A549 (cell line): ENCODE measurements around the gene COG5.

ENCODE experiments used
- BHLHE40 ChIP-seq: IDR thresholded peaks from 2 replicates; pipeline ENCODE4 v1.6.1; 2012; ENCODE audit warnings: low read depth, low read length, inconsistent platforms
- CHD2 ChIP-seq: fragments of 150-350 bp; IDR thresholded peaks from 2 replicates; pipeline ENCODE4 v1.6.1; 2014; ENCODE audit warnings: low read length; ENCODE audit not compliant: partially characterized antibody
- HEYL ChIP-seq: fragments of 250-450 bp; sonication (Bioruptor Pico); IDR thresholded peaks from 2 replicates; pipeline ENCODE4 v1.8.0; 2021; ENCODE audit warnings: mild to moderate bottlenecking, moderate library complexity
- JUNB ChIP-seq: fragments of >200 bp; sonication (Bioruptor Twin); formaldehyde crosslinking; IDR thresholded peaks from 2 replicates; pipeline ENCODE4 v1.6.1; 2016
- MAZ ChIP-seq: fragments of 150-350 bp; IDR thresholded peaks from 2 replicates; pipeline ENCODE4 v1.6.1; 2014; ENCODE audit warnings: antibody characterized with exemption, low read depth, low read length, borderline replicate concordance
- NR3C1 ChIP-seq: fragments of >200 bp; sonication (Bioruptor Twin); formaldehyde crosslinking; IDR thresholded peaks from 3 replicates; pipeline ENCODE4 v1.6.1; 2017
- POLR2A ChIP-seq: IDR thresholded peaks from 2 replicates; pipeline ENCODE4 v1.6.1; 2012; ENCODE audit warnings: mild to moderate bottlenecking, low read length
- POLR2AphosphoS2 ChIP-seq: conservative IDR thresholded peaks from 2 replicates; pipeline ENCODE4 v1.6.1; 2012; ENCODE audit warnings: low read length, improper control_type of control experiment, inconsistent platforms
- ZNF302 ChIP-seq: fragments of 250-450 bp; sonication (Bioruptor Pico); IDR thresholded peaks from 2 replicates; pipeline ENCODE4 v1.9.0; 2021; ENCODE audit warnings: inconsistent platforms, mild to moderate bottlenecking, moderate library complexity
- ZSCAN20 ChIP-seq: fragments of 250-450 bp; sonication (Bioruptor Pico); IDR thresholded peaks from 2 replicates; pipeline ENCODE4 v1.8.0; 2022; ENCODE audit warnings: mild to moderate bottlenecking, moderate library complexity
- TF ChIP-seq, protein P1 (sequence below): fragments of 200-600 bp; sonication (generic); IDR thresholded peaks from 2 replicates; pipeline ENCODE4 v1.6.1; 2016; ENCODE audit warnings: antibody characterized with exemption, mild to moderate bottlenecking, moderate library complexity
- TF ChIP-seq, protein P2 (sequence below): fragments of >200 bp; sonication (Bioruptor Twin); formaldehyde crosslinking; IDR thresholded peaks from 3 replicates; pipeline ENCODE4 v1.5.1; 2016
- TF ChIP-seq, protein P3 (sequence below): fragments of 250-450 bp; sonication (Bioruptor Pico); IDR thresholded peaks from 2 replicates; pipeline ENCODE4 v1.5.0; 2020; ENCODE audit warnings: low read depth, mild to moderate bottlenecking, moderate library complexity

DNA sequence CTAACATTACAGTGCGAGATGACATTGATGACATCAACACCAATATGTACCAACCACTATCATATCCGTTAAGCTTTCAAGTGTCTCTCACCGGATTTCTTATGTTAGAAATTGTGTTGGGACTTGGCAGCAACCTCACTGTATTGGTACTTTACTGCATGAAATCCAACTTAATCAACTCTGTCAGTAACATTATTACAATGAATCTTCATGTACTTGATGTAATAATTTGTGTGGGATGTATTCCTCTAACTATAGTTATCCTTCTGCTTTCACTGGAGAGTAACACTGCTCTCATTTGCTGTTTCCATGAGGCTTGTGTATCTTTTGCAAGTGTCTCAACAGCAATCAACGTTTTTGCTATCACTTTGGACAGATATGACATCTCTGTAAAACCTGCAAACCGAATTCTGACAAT is 89.6 kb downstream of the COG5 start:
- TF ChIP-seq, protein P1, sequence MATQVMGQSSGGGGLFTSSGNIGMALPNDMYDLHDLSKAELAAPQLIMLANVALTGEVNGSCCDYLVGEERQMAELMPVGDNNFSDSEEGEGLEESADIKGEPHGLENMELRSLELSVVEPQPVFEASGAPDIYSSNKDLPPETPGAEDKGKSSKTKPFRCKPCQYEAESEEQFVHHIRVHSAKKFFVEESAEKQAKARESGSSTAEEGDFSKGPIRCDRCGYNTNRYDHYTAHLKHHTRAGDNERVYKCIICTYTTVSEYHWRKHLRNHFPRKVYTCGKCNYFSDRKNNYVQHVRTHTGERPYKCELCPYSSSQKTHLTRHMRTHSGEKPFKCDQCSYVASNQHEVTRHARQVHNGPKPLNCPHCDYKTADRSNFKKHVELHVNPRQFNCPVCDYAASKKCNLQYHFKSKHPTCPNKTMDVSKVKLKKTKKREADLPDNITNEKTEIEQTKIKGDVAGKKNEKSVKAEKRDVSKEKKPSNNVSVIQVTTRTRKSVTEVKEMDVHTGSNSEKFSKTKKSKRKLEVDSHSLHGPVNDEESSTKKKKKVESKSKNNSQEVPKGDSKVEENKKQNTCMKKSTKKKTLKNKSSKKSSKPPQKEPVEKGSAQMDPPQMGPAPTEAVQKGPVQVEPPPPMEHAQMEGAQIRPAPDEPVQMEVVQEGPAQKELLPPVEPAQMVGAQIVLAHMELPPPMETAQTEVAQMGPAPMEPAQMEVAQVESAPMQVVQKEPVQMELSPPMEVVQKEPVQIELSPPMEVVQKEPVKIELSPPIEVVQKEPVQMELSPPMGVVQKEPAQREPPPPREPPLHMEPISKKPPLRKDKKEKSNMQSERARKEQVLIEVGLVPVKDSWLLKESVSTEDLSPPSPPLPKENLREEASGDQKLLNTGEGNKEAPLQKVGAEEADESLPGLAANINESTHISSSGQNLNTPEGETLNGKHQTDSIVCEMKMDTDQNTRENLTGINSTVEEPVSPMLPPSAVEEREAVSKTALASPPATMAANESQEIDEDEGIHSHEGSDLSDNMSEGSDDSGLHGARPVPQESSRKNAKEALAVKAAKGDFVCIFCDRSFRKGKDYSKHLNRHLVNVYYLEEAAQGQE: no peak
- TF ChIP-seq NR3C1: no peak
- no peak for TF ChIP-seq MAZ
- TF ChIP-seq, protein P2, sequence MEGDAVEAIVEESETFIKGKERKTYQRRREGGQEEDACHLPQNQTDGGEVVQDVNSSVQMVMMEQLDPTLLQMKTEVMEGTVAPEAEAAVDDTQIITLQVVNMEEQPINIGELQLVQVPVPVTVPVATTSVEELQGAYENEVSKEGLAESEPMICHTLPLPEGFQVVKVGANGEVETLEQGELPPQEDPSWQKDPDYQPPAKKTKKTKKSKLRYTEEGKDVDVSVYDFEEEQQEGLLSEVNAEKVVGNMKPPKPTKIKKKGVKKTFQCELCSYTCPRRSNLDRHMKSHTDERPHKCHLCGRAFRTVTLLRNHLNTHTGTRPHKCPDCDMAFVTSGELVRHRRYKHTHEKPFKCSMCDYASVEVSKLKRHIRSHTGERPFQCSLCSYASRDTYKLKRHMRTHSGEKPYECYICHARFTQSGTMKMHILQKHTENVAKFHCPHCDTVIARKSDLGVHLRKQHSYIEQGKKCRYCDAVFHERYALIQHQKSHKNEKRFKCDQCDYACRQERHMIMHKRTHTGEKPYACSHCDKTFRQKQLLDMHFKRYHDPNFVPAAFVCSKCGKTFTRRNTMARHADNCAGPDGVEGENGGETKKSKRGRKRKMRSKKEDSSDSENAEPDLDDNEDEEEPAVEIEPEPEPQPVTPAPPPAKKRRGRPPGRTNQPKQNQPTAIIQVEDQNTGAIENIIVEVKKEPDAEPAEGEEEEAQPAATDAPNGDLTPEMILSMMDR: no peak
- TF ChIP-seq CHD2: no peak
- TF ChIP-seq BHLHE40: no peak
- TF ChIP-seq POLR2AphosphoS2: no peak
- no peak for TF ChIP-seq POLR2A
- TF ChIP-seq HEYL: no peak
- TF ChIP-seq ZNF302 (CRISPR knock-in tag): no peak
- TF ChIP-seq, protein P3, sequence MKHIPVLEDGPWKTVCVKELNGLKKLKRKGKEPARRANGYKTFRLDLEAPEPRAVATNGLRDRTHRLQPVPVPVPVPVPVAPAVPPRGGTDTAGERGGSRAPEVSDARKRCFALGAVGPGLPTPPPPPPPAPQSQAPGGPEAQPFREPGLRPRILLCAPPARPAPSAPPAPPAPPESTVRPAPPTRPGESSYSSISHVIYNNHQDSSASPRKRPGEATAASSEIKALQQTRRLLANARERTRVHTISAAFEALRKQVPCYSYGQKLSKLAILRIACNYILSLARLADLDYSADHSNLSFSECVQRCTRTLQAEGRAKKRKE (CRISPR knock-in tag): no peak
- no peak for TF ChIP-seq ZSCAN20 (CRISPR knock-in tag)
- TF ChIP-seq JUNB: no peak
